ENCODE results near the gene ZNF331.

GRCh38 chr19:53612762-53613526 is 75.0 kb downstream of the ZNF331 start:
- TF ChIP-seq CTCF (IDR thresholded peaks at IDR 0.05) = no peak
- no peak for TF ChIP-seq POLR2A (IDR thresholded peaks at IDR 0.05)
